GM12892 (cell line): ENCODE results near the gene ODF2L.

Experiments used
- POLR2A ChIP-seq: IDR thresholded peaks from 2 replicates; pipeline ENCODE4 v1.6.1; 2011; ENCODE audit warnings: low read depth, low read length, control low read depth
- POLR2AphosphoS5 ChIP-seq: IDR thresholded peaks from 2 replicates; pipeline ENCODE4 v1.6.1; 2011; ENCODE audit warnings: low read depth, low read length, control low read depth
- TAF1 ChIP-seq: IDR thresholded peaks from 2 replicates; pipeline ENCODE4 v1.6.1; 2011; ENCODE audit warnings: low read depth, mild to moderate bottlenecking, control low read depth, low read length, borderline replicate concordance

DNA sequence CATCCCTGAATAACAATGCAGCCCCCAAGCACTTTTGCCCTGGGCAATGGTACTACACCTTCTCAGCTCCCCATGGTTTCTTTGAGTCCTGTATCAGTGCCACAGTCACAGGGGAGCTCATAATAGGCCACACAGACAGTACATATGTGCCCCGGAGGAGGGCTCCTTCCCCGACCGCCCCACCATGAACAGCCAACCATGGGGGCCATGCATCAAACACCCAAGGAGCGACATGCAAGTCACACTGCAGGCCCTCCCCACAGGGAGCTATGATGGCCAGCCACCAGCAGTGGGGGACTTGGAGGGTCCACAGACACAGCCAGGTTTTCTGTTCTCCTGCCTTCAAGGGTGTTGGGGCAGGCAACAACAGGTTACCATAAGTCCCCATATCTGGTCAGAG lies 14.8 kb upstream of the ODF2L start:
- TF ChIP-seq POLR2A (no peak), POLR2AphosphoS5 (no peak), TAF1 (no peak)
